Activated T-helper 17 cell treated with anti-CD3 and anti-CD28 coated beads, Interleukin-2, amount 50 U/mL, for 72 hours (primary cell): ENCODE data around the gene CAPN6. TPM values are rescaled to one million over a fixed set of nuclear protein-coding genes. Genes with fewer than 3 reads are reported as not detected.

Source experiments
- ATAC-seq: fragments of 150-1000 bp; cut with Tn5 transposase; replicated peaks from 2 replicates; pipeline ENCODE4 v1.10.0; 2021; ENCODE audit warnings: mild to moderate bottlenecking, moderate library complexity
- H3K27ac Mint-ChIP-seq: one replicate; pipeline ENCODE4 v1.8.0; 2022; ENCODE audit warnings: mixed read lengths
- H3K27me3 Mint-ChIP-seq: one replicate; pipeline ENCODE4 v1.8.0; 2022; ENCODE audit warnings: mixed read lengths
- H3K36me3 Mint-ChIP-seq: one replicate; pipeline ENCODE4 v1.8.0; 2022; ENCODE audit warnings: low read depth, mild to moderate bottlenecking, mixed read lengths
- H3K4me1 Mint-ChIP-seq: one replicate; pipeline ENCODE4 v1.8.0; 2022; ENCODE audit warnings: mixed read lengths
- H3K4me3 Mint-ChIP-seq: one replicate; pipeline ENCODE4 v1.8.0; 2022; ENCODE audit warnings: mild to moderate bottlenecking, mixed read lengths
- H3K9me3 Mint-ChIP-seq: one replicate; pipeline ENCODE4 v1.8.0; 2022; ENCODE audit warnings: mixed read lengths
- total RNA-seq, 2 donors: library from RNA; stranded (reverse); gene quantifications; one replicate each; pipeline ENCODE4 v1.2.3, GENCODE V29; 2022

The CAPN6 gene
- total RNA-seq, 2 donors from 2014 or later, result not detected

DNA sequence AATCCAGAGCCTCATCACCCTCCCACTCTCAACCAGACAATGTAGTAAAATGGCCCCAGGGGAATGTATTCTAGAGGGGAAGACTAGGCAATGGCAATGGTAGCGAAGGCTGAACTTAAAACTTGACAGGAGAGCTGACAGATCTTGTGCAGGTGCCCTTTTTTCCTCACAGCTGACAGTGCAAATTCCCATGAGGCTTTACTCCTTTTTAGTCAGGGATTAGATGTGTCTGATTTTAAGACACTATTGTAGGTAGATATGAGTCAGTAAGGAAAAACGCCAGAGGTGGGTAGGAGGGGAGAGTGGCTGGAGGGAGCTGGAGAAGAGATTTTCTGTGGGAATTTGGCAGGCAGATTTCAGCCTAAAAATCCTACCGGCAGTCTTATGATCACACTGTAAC is 10.7 kb downstream of the CAPN6 start:
- Mint-ChIP-seq H3K36me3 (no peaks in the 10 kb centered on the region), H3K9me3 (no peaks in the 10 kb centered on the region), H3K27ac (no peak overlapping the region), H3K4me3 (no peak overlapping the region), H3K27me3 (peaks cover 4% of the 10 kb centered on the region), H3K4me1 (no peaks in the 10 kb centered on the region)
- no peak for ATAC-seq

DNA sequence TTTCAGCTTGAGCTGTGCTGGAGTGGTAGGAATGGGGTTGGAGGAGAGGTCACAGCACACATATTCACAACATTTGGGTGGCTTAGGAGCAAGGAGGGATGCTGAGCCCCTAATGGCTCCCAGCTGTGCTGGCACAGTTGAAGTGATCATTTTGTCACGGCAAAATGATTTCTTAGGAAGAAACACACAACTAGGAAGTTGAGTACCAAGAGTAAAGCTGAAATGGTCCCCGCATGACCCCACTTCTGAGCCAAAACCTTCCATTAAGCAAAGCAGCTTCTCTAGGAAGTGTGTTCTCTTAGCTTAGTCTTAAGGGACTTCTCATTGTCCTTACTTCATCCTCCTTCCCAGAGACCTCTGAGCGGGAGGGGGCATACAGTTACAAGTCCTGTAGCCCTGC is 12.6 kb downstream of the CAPN6 start:
- H3K4me3 Mint-ChIP-seq, result no peak overlapping the region
- no peaks in the 10 kb centered on the region for H3K9me3 Mint-ChIP-seq
- no peaks in the 10 kb centered on the region for H3K36me3 Mint-ChIP-seq

DNA sequence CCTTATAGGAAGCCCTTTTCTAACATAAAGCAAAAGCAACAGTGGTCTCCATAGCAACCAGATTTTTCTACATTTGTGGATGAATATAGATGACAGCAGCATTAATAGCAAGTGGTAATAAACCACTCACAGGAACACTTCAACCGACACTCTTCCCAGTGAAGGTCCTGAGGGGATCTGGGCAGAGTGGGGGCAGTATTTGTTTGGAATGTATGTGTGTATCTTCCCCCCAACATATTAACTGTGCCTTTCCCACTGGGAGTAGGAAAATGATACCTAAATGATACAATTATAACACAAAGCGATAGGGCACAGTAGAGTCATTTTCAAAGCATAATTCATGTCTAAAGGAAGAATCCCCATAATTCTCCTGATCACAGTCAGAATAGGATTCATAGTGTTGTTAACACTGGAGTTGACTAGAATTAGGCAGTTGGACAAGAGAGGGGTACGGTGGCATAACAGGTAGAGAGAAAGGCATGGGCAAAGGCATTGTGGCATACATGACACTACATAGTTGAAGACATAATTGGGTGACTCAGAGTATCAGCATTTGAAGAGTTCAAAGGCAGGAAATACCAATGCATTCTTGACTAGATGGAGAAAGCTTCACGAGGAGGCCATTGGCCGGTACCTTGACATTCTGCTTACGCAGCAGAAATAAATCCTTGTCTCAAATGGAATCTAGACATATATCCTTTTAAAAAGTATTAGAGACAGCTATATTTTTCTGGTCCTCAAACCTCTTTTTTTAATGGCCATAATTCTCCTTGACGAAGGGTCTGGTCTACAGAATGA is 15.2 kb downstream of the CAPN6 start:
- no peak overlapping the region for H3K27ac Mint-ChIP-seq
- ATAC-seq, result no peak

More for the DNA sequence above, 12.6 kb downstream of the CAPN6 start:
- H3K27me3 Mint-ChIP-seq, result peaks cover 4% of the 10 kb centered on the region
- H3K4me1 Mint-ChIP-seq, result no peaks in the 10 kb centered on the region
- ATAC-seq, result no peak
- no peak overlapping the region for H3K27ac Mint-ChIP-seq

DNA sequence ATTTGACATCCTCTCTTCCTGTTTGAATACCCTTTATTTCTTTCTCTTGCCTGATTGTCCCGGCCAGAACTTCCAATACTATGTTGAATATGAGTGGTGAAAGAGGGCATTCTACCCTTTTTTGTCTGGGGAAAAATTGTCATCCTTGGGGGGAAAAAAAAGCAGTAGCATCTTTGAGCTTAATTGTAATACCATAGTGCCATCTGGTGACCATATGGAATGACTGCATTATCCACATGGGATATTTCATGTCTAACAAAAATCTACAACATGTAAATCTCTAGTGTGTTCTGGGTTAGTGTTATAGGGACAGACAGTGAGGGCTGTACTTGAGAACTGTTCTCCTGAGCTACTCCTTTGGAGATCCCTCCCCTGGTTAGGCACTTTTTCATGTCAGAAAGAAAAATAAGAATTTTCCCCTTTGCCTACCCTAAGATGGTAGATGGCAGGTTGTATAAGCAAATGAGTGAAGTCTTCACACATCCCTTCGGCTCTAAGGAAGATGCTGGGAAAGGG is 26.0 kb downstream of the CAPN6 start:
- H3K4me3 Mint-ChIP-seq, result no peak overlapping the region
- H3K27me3 Mint-ChIP-seq, result peaks cover 12% of the 10 kb centered on the region
- no peaks in the 10 kb centered on the region for H3K36me3 Mint-ChIP-seq
- H3K9me3 Mint-ChIP-seq, result no peaks in the 10 kb centered on the region
- no peaks in the 10 kb centered on the region for H3K4me1 Mint-ChIP-seq
- no peak overlapping the region for H3K27ac Mint-ChIP-seq
- ATAC-seq, result no peak

More for the DNA sequence above, 15.2 kb downstream of the CAPN6 start:
- Mint-ChIP-seq H3K4me3 (no peak overlapping the region), H3K9me3 (no peaks in the 10 kb centered on the region), H3K4me1 (no peaks in the 10 kb centered on the region), H3K36me3 (no peaks in the 10 kb centered on the region), H3K27me3 (no peaks in the 10 kb centered on the region)

DNA sequence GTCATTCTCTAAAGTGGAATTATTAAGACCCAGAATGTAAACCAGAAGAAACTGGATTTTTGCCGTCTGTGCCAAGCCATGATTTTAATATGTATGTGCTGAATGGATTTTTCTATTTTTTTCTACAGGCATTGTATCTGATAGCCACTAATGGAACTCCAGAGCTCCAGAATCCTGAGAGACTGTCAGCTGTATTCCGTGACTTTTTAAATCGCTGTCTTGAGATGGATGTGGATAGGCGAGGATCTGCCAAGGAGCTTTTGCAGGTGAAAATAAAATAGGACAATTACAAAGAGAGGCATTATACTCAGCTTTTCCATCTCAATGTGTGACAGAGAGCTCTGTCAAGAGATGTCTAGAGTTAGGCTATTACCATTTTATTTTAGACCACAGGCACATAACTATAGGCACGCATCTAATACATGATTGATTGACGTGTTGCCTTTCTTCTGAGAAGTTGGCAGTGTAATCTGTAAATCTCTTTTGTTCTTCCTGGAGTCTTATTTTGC is 53.9 kb downstream of the CAPN6 start:
- H3K9me3 Mint-ChIP-seq, result no peaks in the 10 kb centered on the region

DNA sequence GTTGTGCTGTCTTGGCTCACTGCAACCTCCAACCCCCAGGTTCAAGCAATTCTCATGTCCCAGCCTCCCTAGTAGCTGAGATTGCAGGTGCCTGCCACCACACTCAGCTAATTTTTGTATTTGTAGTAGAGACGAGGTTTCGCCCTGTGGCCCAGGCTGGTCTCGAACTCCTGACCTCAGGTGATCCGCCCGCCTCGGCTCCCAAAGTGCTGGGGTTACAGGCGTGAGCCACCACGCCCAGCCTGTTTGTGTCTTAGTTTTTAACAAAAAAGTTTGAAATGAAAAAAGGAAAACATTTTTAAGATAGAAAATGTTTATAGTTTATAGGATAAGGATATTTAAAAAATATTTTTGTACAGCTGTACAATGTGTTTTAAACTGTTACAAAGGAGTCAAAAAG is 62.4 kb downstream of the CAPN6 start:
- no peak for ATAC-seq
- Mint-ChIP-seq H3K36me3 (no peaks in the 10 kb centered on the region), H3K9me3 (no peaks in the 10 kb centered on the region), H3K27ac (no peak overlapping the region), H3K27me3 (no peaks in the 10 kb centered on the region), H3K4me3 (no peak overlapping the region), H3K4me1 (no peaks in the 10 kb centered on the region)

More for the DNA sequence above, 53.9 kb downstream of the CAPN6 start:
- Mint-ChIP-seq H3K4me1 (no peaks in the 10 kb centered on the region), H3K36me3 (no peaks in the 10 kb centered on the region), H3K27me3 (no peaks in the 10 kb centered on the region), H3K27ac (no peak overlapping the region), H3K4me3 (no peak overlapping the region)
- no peak for ATAC-seq

DNA sequence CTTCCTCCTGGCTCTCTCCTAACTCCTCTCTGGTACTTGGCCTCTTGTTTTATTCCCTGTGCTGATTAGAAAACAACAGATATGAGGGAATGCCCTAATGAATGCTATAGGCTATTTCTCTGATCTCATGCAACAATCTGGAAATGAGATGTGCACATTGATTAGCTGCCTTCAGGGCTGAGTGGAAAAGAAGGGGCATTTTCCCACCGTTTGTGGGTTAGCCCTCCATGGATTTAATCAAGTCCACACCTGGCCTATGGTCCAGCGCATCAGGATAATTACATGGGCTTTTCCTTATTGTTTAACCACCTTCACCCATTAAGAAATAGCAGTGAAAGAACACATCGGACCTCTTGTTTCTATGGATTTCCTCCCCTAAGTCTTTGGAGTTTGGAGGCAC is 70.0 kb downstream of the CAPN6 start:
- Mint-ChIP-seq H3K4me3 (no peak overlapping the region), H3K27me3 (no peaks in the 10 kb centered on the region), H3K9me3 (no peaks in the 10 kb centered on the region), H3K4me1 (no peaks in the 10 kb centered on the region), H3K36me3 (no peaks in the 10 kb centered on the region), H3K27ac (no peak overlapping the region)
- ATAC-seq, result no peak

DNA sequence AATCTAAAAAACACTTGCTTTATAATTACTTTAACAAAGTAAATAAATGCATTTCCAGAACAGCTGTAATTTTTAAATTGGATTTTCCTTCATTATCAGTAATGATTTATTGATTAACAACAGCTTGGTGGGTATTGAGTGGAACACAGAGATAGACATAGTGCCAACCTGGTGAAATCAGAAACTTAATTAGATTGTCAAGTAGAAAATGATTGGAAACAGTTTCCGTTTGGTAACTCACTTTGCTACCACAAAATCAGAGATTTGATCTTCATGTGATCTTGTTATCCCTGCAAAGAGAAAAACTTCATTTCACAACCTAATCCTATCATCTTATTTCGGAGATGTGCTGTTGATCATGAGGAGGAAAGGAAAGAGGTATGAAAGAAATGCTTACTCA is 70.8 kb downstream of the CAPN6 start:
- no peak overlapping the region for H3K27ac Mint-ChIP-seq
- no peaks in the 10 kb centered on the region for H3K36me3 Mint-ChIP-seq
- ATAC-seq, result no peak
- H3K9me3 Mint-ChIP-seq, result no peaks in the 10 kb centered on the region
- H3K27me3 Mint-ChIP-seq, result no peaks in the 10 kb centered on the region
- H3K4me1 Mint-ChIP-seq, result no peaks in the 10 kb centered on the region
- H3K4me3 Mint-ChIP-seq, result no peak overlapping the region

Other genes starting within 250 kb of the CAPN6 start
- gene PAK3, start 174.3 kb downstream of the CAPN6 start, total RNA-seq, result 1 to 10 TPM in 1 of 2 donors, under 1 TPM in 1; 0.67 to 2.4 TPM
- gene DCX, start 141.7 kb upstream of the CAPN6 start, total RNA-seq, result not detected
- gene SERTM2, start 241.2 kb upstream of the CAPN6 start, total RNA-seq, result not detected